HG02884 (cell line): ENCODE measurements around the gene FBXW11.
A peak's percentile ranks its signal among the peaks of the same experiment; 100 is the strongest.
"Not testable (repeated sequence)": the region's sequence is repeated elsewhere in the genome, so short reads cannot be mapped to it uniquely, and the experiment has no call there.

Experiments
- ATAC-seq: cut with Tn5 transposase; IDR thresholded peaks from one replicate; pipeline ENCODE4 v1.9.1; 2021; ENCODE audit warnings: mild to moderate bottlenecking, moderate library complexity; ENCODE audit not compliant: unreplicated experiment

The FBXW11 gene

DNA sequence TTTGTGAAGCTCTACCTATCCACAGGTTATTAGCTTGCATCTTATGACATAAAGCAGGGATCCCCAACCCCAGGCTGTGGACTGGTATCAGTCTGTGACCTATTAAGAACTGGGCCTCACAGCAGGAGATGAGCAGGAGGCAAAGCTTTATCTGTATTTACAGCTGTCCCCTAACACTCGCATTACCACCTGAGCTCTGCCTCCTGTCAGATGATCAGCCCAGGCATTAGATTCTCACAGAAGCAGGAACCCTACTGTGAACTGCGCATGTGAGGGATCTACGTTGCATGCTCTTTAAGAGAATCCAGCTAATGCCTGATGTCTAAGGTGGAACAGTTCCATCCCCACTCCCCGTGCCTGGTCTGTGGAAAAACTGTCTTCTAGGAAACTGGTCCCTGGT is 19.7 kb downstream of the FBXW11 start:
- no peak for ATAC-seq

DNA sequence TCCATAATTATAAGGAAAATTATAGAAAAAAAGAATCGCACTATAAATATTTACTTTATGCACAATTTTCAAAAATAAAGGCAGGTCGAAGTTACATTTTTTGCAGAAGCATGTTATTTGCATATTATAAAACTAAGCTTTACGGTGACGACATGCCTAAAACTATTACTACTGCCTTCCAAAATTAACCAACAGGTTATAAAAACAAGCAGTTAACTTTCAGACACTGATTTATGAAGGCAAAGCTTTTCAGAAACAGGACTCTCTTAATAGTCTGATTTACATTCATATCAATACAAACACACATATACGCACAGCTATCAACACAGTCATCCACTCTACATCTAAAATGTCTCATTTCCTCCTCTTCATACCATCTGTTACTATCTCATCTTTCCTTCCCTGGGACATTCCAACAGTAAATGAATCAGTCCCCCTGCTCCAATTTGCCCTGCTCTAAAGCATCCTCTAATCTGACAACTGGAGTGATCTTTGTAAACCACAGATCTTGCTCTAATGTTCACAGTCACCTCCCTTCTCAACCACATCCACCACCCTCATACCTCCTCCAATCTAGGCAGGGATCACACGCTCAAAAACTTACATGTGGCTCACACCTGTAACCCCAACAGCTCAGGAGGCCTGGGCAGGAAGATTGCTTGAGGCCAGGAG is 21.6 kb downstream of the FBXW11 start:
- no peak for ATAC-seq

DNA sequence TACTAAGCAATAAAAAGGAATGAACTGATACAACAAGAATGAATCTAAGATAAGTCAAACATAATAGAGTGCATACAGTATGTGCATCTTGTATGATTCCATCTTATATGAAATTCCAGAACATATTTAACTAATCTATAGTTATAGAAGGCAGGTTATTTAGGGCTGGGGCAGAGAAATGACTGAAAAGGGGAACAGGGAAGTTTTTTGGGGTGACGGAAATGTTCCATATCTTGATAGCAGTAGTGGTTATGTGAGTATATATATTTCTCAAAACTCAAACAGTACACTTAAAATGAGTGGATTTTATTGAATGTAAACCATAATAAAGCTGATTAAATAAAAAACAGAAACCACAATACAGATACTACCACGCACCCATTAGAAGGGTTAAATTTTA is 24.6 kb downstream of the FBXW11 start:
- no peak for ATAC-seq

DNA sequence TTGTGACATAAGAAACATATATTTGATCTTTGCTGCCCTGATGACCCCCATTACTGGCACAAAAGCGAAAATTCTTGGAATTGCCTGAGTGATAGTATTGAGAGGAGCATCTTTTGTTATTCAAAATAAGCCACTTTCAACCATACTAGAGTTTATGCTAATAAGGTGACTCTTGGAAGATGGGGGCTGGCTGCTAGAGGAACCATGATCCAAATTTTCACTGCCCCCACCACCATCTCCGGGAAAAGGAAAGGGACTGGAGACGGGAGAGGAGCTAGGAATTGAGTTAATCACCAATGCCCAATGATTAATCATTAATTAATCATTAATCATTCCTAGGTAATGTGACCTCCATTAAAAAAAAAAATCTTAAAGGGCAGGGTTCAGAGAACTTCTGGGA is 25.6 kb downstream of the FBXW11 start:
- ATAC-seq: no peak

DNA sequence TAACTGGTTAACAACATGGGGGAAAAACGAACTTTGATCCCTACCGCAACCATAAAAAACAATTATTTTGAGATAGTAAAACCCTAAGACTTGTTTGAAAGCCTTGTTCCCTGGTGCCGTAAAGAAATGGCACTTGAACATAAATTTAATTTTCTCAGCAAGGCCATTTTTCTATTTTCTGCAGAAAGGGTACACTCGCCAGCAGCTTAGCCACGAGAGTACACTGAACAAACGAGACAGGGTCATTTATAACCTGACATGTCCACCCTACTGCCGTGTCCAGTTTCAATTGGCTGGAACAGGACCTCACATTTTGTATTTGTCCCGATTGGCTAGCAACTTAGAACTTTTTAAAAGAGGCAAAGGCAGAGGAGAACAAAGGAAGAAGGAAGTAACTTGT is 26.8 kb downstream of the FBXW11 start:
- no peak for ATAC-seq

DNA sequence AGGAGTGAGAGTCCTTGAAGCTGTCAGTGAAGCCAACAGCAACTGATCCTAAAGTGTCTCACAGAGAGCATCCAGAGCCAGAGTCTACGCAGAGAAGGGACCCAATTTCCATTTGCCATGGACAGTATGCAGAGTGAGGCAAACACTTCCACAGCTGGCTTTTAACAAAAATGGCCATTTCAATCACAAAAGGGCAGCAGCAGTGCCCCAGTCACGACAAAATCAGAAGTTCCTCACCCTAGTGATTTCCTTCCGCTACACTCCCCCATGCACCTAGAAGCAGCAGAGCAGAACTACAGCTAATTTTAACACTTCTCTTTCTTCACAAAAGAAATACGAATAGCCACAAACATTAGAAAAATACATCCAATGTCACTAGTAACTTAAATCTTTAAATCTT is 27.9 kb downstream of the FBXW11 start:
- peak; percentile 50 for ATAC-seq

DNA sequence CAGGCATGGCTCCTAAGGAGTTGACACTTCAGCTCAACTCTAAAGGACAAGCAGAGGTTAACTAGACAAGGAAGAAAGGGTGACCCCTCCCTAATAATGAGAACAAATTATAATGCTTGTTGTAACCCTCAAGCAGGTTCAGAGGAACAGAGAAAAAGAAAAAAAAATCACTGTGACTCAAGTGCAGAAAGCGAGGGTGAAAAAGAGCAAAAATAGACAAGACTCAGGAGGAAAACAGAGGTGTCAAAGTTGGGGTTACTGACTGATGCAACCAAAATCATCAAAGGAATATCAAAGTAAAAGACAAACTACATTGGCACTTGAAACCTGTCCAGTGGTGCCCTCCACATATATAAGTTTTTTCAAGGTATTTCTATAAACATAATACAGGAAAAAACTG is 28.4 kb downstream of the FBXW11 start:
- no peak for ATAC-seq

DNA sequence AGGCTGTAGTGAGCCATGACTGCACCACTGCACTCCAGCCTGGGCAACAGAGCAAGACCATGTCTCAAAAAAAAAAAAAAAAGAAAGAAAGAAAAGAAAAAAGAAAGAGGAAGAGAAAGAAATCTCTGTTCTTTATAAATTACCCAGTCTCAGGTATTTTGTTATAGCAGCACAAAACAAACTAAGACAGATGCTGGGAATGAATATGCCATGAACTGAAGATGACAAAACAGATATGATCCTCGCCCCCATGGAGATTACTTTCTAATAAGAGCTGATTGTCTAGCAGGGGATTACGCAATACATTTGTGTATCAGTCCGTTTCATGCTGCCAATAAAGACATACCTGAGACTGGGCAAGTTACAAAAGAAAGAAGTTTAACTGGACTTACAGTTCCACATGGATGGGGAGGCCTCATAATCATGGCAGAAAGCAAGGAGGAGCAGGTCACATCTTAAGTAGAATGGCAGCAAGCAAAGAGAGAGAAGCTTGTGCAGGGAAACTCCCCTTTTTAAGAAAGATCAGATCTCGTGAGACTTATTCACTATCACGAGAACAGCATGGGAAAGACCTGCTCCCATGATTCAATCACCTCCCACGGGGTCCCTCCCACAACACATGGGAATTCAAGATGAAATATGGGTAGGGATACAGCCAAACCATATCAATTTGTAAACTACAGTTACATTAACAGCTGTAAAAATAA is 29.0 kb downstream of the FBXW11 start:
- ATAC-seq: not testable (repeated sequence)

DNA sequence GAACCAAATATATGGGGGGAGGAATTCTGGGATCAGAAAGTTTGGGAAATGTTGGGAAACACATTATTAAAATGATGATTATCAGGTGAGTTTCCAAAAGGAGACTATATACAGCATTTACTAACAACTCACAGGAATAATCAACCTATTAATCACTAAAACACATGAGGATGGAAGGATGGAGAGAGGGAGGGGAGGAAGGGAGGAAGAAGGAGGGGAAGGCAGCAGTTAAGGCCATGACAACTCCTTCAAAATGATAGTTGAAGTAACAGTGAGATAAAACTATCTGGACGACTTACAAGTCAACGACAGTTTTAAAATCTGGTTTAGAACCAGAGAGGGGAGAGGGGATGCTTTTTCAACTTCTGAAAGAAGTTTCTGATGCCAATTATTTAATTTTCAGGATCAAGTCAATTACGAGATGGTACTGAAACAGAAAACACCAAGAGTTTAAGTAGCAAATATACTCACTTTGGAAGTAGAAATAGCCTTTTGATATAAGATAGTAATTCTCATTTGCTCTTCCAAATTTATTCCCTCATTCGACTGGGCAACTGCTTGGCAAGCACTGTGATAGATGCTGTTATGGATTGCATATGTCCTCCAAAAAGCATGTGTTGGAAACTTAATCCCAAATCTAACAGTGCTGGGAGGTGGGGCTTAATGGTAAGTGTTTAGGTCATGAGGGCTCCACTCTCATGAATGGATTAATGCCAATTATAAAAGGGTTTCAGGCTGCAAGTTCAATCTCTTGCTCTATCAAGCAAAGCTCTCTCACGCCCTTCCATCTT is 30.4 kb downstream of the FBXW11 start:
- no peak for ATAC-seq

DNA sequence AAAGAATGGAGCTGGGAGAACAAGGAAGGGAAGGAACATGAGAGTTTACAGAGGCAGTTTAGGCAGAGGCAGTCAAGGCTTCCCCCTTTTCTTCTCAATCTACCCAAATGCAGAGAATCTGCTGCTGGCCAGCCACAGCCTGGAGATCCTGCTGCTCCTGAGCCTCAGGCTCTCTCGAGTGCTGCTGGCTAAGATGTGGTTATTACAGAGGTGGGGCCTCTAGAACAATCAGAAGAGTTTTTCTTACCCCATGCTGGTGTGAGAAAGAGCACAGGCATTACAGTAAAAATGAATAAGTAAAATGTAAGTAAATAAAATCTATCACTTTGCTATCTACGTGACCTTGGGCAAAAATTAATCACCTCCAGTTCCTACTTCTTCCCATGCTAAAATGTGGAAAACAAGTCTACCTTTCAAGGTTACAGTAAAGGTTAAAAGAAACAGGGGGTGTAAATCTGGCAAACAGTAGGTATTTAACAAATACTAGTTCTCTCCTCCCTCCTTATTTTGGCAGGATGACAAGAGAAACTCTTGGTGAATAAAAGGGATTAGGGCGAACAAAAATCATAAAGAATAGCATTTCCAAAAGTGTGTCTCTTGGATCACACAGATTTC is 31.1 kb downstream of the FBXW11 start:
- ATAC-seq: no peak

DNA sequence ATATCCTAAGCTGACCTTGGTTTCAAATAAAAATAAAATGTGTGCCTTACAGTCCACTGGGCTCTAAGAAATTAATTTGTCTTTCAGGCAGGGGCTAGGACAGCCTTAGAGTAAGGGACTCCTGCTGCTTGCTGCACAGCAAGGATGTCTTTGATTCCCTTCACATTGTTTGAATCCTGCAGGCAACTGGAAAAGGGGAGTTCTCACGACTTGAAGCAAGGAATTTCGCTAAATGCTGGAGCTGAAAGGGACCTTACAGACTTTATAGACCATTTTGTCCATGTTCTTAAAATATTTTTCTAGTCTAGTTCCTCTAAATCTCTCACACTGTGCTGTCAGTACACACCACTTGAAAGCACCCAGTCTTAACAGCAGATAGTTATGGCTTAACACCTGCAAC is 35.6 kb downstream of the FBXW11 start:
- ATAC-seq: no peak

DNA sequence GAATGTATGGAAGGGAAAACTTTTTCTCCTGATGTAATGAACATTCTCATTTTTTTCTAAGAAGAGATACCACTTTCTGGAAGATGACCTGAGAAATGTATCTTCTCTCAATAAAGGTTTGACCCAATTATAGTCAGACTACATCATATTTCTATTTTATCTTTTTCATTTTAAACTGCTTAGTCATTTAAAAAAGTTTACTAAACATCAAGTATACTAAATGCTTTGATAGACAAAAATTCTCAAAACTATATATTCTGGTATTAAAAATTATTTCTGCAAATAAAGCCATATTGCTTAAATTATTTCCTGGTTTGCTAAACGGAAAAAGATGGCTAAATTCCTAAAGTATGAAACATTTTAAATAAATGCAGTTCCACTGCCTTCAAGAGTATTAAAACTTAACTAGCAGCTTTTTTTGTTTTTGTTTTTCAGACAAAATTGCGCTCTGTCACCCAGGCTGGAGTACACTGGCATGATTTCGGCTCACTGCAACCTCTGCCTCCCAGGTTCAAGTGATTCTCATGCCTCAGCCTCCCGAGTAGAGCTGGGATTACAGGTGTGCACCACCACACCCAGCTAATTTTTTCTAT is 37.1 kb downstream of the FBXW11 start:
- no peak for ATAC-seq

DNA sequence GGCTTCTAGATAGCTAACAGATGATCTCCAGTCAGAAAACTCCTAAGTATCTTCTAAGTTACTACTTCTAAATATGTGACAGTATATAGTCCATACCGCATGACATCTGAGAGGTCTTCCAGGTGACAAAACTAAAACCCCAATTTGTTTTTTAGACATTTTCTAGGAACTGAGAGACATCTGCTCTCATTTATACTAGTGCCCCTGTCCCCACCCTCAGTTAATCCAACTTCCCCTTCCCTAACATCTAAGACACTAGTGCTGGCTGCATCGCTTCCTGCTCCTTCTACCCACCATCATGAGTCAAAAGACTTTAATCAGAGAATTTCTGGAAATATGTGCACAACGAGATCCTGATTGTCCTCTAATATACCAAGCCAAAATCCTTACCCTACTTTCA is 37.9 kb downstream of the FBXW11 start:
- no peak for ATAC-seq

DNA sequence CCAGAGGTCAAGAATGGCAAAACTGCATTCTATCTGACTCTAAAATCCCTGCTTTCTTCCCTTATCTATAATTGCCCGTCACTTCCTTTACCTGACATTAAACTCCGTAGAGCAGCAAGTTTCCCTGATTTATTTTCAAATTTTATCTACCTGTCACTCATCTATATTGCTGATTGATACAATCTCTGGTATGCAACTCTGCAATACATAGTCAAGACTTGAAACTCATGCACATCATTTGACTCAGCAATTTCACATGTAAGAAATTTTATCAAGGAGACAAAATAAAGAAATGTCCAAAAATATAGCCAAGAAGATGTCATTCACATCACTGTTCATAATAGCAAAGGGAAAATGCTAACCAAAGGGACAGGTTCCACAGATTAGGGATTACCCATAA is 39.5 kb downstream of the FBXW11 start:
- no peak for ATAC-seq

DNA sequence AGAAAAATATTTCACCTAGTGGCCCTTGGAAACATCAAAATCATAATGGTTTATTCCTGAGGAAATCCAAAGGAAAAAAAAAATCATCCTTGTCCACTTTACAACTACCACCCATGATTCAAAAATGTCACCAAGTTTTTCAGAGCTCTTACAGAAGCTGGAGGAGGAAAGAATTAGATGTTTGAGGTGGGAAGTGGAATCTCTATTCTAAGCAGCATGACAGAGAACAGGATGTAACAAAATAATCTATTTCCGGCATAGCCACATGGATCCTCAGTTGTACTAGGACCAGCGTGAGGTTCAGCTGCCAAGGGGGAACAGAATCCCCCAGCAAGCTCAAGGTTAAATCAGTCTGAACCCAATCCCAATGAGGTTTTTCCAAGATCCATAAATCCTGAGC is 40.2 kb downstream of the FBXW11 start:
- no peak for ATAC-seq

DNA sequence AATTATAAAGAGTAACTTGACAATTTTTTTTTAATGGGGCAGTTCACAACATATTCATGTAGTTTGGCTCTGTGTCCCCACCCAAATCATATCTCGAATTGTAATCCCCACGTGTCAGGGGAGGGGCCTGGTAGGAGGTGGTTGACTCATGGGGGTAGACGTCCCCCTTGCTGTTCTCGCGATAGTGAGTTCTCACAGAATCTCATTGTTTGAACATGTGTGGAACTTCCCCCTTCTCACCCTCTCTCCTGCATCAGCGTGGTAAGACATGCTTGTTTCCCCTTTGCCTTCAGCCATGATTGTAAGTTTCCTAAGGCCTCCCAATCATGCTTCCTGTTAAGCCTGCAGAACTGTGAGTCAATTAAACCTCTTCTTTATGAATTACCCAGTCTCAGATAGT is 40.7 kb downstream of the FBXW11 start:
- ATAC-seq: no peak

DNA sequence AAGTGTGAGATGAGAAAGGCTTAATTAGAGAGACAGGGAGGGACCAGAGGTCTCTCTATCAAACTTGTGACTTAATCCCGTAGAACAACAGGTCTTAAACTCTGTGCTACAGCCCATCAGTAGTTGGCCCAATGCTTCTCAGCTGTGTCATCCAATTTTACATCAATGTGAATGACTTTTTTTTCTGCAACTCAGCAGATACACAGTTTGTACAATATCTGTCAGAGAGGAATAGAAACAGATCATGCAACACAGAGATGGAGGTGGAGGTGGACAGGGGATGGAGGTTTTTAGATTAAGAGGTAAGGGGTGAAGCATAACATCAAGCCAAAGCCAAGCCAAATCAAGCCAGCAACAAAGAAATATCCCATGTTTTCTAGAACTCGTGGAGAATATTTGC is 43.0 kb downstream of the FBXW11 start:
- ATAC-seq: no peak

DNA sequence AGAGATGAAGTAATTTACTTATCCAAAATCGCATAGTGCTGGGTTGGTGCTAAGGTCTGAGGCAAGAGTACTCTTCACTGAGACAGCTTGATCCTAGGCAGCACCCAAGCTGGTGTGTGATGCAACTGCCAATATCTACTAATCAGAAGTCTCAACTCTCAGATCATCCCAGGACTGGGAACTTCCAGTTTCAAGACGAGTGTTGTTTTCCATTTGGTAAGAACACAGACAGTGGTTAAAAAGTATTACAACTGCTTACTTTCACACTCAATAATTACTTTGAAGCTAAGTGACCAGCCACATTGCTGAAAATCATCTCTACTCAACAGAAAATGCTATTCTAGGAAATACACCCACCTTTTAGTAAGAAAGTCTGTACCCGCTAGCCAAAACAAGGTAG is 45.3 kb downstream of the FBXW11 start:
- peak; percentile 80 for ATAC-seq

DNA sequence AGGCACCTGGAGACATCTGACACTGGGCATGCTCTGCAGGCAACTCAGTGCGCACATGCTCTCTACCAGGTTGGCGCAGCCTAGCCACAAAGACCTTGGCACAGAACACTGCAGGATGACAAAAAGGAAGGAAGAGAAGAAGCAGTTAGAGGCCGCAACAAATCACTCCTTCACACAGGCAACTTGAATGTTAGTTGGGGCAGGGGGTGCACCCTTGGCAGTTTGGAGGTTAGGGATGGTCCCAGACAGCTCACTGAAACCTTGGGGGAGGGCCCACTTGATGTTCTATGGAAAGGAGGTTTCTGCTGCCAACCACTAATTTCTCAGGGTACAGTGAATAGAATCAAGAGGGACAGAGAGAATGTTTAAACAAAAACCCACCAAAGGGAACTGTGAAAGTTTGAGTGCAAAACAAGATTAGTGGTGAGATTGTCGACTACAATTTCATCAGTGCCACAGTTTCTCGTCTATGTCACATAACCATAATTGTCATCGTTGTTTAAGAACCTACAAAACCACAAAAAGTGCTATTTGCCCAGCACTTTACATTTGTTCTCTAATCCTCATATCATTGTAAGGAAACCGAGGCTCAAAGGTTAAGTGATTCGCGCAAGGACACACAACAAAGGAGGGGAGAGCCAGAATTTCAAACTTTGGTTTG is 48.7 kb downstream of the FBXW11 start:
- no peak for ATAC-seq

DNA sequence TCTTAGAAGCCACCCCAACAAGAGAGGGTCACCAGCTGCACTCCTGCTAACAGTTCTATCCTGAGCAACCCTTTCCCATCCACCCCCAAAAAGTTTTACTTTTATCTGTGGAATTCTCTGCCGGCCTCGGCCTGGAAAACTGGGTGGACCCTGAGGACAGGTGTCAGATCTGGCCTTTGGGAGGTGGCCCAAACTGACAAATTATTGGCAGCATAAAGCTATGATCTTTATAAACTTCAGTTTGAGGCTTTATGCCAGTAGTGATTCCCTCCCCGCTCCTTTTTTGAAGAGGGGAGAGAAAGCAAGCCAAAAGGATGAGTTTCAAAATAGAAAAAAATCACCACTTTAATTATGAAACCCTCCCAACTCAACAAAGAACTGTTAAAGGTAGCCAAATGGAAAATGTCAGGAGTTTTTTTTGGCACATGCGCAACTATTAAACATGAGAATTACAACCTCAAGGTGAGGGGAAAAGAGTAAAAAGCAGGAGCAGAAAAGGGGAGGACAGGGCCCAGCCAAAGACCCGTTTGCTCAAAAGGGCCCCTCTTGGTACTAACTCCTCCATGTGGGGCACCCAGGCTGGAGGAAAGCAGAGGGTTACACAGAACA is 49.4 kb downstream of the FBXW11 start:
- ATAC-seq: no peak
